Activated CD4-positive, alpha-beta T cell treated with anti-CD3 and anti-CD28 coated beads, Interleukin-2, amount 10 ng/mL, durations not matched to agents 24 days and 14 days (primary cell): ENCODE measurements around the gene RNH1. TPM values are rescaled to one million over a fixed set of nuclear protein-coding genes. Genes with fewer than 3 reads are reported as not detected.
A peak's percentile ranks its signal among the peaks of the same experiment; 100 is the strongest.

Experiments
- DNase-seq: peaks from one replicate; pipeline ENCODE4 v3.0.0; 2022
- H3K27ac Mint-ChIP-seq: one replicate; pipeline ENCODE4 v1.8.0; 2022; ENCODE audit warnings: mild to moderate bottlenecking, mixed read lengths
- H3K27me3 Mint-ChIP-seq: one replicate; pipeline ENCODE4 v1.8.0; 2022; ENCODE audit warnings: mixed read lengths
- H3K36me3 Mint-ChIP-seq: one replicate; pipeline ENCODE4 v1.8.0; 2022; ENCODE audit warnings: low read depth, mild to moderate bottlenecking, mixed read lengths
- H3K4me1 Mint-ChIP-seq: one replicate; pipeline ENCODE4 v1.8.0; 2021; ENCODE audit warnings: mixed read lengths
- H3K4me3 Mint-ChIP-seq: one replicate; pipeline ENCODE4 v1.8.0; 2022; ENCODE audit warnings: mild to moderate bottlenecking, moderate library complexity, mixed read lengths
- H3K9me3 Mint-ChIP-seq: one replicate; pipeline ENCODE4 v1.8.0; 2021; ENCODE audit warnings: mixed read lengths
- intact Hi-C: fragments of 100-400 bp; cut with micrococcal nuclease; formaldehyde crosslinking; loops from one replicate; pipeline ENCODE4 v1.15.1; 2023
- total RNA-seq: library from RNA; stranded (reverse); gene quantifications from 2 replicates; pipeline ENCODE4 v1.2.3, GENCODE V29; 2022

RNH1 gene
- total RNA-seq, 1 donor from 2014 or later: 134 TPM

DNA sequence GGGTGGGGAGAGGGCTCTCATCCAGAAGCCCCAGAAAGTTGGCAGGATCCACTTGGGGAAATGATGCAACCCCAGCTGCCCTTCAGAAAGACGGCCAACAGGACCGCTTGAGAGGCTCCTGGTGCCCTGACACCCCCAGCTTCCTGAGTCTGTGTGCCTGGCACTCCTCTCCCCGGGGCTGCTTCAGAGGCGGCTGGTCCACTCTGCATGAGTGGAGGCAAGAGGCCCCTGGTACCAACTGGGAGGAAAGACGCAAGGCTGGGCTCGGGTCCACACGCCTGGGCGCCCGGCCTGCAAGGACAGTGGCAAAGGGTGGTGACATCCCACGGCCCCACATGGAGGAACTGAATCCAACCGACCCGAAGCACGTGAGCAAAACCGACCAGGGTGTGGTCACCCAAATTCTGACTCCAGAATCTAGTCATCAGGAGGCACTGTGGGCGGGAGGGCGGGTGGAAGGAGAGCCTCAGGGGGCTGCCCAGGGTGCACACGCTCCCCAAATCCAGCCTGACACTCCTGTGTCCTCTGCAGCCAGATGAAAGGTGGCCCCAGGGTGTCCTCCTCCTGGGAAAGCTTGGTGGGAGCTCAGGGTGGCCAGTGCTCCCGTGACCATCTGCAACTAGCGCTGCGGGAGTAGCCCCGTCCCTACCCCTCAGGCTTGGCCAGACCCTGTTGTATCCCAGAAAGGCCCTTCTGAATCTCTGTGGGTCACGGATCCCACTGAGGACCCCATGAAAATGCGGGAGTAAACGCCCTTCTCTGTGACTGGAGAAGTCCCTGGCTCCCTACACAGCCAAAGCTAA lies 3.7 kb downstream of the RNH1 start:
- Mint-ChIP-seq H3K27ac (peak overlapping the region; percentile 29), H3K36me3 (peaks cover 33% of the 10 kb centered on the region), H3K4me3 (peak overlapping the region; percentile 43), H3K27me3 (no peaks in the 10 kb centered on the region), H3K4me1 (peaks cover 26% of the 10 kb centered on the region), H3K9me3 (no peaks in the 10 kb centered on the region)
- no peak for DNase-seq
- intact Hi-C loops: no loop called here

DNA sequence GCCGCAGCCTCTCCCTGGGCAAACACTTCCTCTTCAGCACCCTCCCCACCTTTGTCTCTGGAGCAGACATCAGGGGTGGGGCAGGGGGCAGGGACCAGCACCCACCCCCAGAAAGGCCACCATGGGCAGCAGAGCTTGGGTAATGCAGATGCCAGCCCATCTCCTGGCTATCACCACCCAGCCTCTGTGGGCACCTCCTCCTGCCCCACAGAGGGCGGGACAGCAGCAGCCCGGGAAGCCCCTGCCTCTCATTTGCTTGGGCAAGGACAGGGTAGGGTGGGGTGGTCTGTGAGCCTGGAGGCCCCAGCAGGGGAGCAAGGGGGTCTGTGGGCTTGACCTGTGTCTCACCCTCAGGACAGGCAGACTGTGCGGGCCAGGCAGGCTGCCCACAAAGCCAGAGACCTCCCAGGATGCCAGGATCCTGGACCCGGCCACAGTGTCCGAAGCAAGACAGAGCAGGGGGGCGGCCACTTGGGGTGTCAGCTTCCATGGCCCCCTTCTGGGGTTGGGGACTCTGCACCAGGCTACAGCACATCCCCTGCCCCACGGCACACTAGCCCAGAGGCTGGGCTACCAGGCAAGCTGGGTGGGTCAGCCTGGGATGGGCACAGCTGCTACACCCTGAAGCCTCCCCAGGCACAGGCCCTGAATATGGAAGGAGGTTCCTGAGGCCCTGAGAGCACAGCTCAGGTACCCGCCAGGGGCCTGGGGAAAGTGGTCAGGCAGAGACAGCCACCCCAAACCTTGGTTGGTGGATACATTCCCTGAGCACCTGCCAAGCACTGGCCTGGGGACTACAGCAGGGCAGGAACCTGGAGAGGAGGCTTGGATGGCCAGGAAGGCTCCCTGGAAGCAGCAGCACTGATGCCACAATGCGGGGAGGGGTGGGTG lies 4.5 kb downstream of the RNH1 start:
- Mint-ChIP-seq H3K4me3 (no peak overlapping the region), H3K27ac (no peak overlapping the region), H3K9me3 (no peaks in the 10 kb centered on the region), H3K36me3 (peaks cover 35% of the 10 kb centered on the region), H3K27me3 (no peaks in the 10 kb centered on the region), H3K4me1 (peaks cover 20% of the 10 kb centered on the region)
- intact Hi-C loops: no loop called here
- no peak for DNase-seq

DNA sequence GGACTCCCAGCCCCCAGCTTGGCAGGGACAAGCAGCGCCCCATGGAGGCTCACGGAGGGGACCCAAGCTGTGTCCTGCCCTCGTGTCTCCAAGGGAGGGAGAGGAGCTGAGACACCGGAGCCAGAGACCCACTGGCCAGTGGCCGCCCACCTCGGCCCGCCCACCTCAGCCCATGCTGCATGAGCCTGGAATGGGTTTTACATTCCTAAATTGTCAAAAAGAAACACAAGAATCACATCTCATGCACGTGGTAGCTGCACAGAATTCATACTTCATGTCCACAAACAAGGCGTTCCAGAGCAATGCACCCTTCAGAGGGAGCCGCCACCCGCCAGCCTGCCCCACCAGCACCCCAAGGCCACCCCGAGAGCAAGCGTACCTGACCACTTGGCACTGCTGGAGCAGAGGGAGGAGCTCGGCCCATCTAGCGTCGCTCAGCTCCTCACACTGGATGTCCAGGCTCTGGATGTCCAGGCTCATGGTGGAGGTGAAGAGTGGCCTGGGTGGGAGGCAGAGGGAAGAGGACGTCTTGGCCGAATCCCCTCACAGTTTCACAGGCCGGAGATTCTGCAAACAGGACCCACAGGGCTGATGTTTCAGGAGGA lies 5.3 kb downstream of the RNH1 start:
- intact Hi-C loops: no loop called here
- no peaks in the 10 kb centered on the region for H3K27me3 Mint-ChIP-seq
- H3K4me1 Mint-ChIP-seq: peaks cover 23% of the 10 kb centered on the region
- no peak overlapping the region for H3K4me3 Mint-ChIP-seq
- H3K36me3 Mint-ChIP-seq: peaks cover 42% of the 10 kb centered on the region
- no peaks in the 10 kb centered on the region for H3K9me3 Mint-ChIP-seq
- DNase-seq: no peak
- no peak overlapping the region for H3K27ac Mint-ChIP-seq

DNA sequence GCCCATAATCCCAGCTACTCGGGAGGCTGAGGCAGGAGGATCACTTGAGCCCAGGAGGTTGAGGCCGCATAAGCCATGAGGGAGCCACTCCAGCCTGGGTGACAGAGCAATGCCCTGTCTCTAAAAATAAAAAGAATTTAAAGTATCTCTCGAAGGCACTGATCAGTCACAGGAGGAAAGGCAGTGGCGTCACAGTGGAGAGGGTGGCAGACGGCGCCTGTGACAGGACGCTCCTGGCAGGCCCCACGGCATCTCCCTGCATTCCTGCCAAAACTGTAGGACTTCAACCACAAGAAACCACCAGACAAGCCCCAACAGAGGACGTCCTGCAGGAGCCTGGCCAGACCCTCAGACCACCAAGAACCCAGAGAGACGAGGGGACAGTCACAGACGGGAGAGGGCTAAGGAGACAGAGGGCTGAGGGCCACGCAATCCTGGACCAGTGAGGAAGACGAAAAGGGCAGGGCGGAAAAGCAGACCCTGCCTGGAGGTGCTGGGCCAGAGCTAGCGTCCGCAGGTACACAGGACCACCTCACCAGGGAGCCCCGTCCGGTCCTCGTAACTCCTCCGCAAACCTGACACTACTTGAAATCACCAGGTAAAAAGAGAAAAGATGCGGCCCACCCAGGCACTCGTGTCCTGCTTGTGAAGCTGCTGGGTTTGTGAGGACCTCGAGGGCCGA lies 5.9 kb downstream of the RNH1 start:
- H3K4me3 Mint-ChIP-seq: no peak overlapping the region
- intact Hi-C loops: no loop called here
- no peak for DNase-seq
- no peaks in the 10 kb centered on the region for H3K9me3 Mint-ChIP-seq
- H3K4me1 Mint-ChIP-seq: peaks cover 23% of the 10 kb centered on the region
- H3K27ac Mint-ChIP-seq: peak overlapping the region; percentile 62
- H3K27me3 Mint-ChIP-seq: no peaks in the 10 kb centered on the region
- peaks cover 45% of the 10 kb centered on the region for H3K36me3 Mint-ChIP-seq

DNA sequence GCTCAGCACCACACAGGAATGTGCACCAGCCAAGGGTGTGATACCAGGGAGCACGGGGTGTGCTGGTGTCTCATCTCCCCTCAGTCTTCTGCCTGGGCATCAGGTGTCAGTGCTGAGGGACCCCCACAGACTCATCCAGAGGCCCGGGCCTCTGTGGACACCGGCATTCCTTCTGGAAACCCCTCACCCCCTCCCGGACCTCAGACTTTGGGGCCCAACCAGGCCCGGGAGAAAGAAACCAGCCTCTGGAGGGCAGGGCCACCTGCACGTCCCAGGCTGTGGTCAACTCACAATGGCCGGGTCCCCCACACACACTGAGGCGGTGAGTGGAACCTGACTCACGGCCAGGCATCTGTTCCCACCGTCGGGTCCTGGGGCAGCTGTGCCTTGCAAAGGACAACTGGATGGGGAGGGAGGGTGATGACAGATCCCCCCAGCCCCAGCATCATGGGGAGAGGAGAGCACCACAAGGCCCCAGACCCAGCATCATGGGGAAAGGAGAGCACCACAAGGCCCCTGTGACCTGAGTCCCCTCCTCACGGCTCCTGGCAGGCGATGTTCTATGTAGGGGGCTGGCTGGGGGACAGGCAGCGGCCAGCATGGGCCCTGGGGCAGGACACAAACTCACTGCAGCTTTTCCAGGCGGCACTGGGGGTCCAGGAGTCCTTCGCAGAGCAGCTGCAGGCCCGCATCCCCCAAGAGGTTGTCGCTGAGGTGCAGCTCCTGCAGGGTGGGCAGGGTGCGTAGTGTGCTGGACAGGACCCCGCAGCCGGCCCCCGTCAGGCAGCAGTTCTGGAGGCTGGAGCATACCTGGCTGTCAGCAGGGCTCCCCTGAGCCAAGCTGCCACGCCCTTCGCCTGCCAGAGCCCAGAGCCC lies 7.6 kb downstream of the RNH1 start:
- H3K9me3 Mint-ChIP-seq: no peaks in the 10 kb centered on the region
- H3K27ac Mint-ChIP-seq: no peak overlapping the region
- peaks cover 12% of the 10 kb centered on the region for H3K4me1 Mint-ChIP-seq
- no peak overlapping the region for H3K4me3 Mint-ChIP-seq
- peaks cover 46% of the 10 kb centered on the region for H3K36me3 Mint-ChIP-seq
- no peaks in the 10 kb centered on the region for H3K27me3 Mint-ChIP-seq
- intact Hi-C loops: no loop called here
- DNase-seq: no peak

DNA sequence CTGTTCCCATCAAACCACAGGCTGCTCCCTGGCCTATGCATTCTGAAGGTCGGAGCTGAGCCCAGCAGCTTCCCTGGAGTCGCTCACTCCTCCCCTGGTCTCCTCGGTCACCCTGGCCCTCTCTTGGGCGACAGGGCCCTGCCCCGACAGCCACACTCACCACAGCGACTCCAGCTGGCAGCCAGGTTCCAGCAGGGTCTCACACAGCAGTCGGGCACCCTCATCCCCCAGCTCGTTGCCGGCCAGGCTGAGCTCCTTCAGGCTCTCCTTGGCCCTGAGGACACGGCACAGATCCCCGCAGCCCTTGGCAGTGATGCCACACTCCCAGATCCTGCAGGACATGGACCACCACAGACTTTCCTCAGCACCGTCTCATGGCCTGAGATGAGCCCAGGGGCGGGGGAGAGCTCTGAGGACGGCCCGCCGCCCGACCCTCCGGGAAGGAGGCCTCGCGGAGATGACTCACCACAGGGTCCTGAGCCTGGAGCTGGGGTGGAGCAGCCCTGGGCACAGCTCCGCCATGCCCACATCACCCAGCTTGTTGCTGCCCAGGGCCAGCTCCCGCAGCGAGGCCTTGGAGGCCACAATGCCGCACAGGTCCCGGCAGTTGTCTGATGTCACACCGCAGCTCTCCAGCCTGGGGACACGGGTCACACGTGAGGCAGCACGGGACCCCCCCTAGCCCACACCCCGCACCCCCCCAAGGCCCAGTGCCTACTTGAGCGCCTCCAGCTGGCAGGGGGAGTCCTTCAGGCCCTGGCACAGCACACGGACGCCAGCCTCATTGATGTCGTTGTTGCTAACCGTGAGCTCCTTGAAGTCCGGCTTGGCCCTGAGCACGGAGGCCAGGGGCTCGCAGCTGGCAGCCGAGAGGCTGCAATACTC lies 8.5 kb downstream of the RNH1 start:
- peaks cover 47% of the 10 kb centered on the region for H3K36me3 Mint-ChIP-seq
- peak overlapping the region; percentile 15 for H3K27ac Mint-ChIP-seq
- H3K27me3 Mint-ChIP-seq: no peaks in the 10 kb centered on the region
- no peak for DNase-seq
- intact Hi-C loops: no loop called here
- peaks cover 9% of the 10 kb centered on the region for H3K4me1 Mint-ChIP-seq
- H3K9me3 Mint-ChIP-seq: no peaks in the 10 kb centered on the region
- H3K4me3 Mint-ChIP-seq: no peak overlapping the region

DNA sequence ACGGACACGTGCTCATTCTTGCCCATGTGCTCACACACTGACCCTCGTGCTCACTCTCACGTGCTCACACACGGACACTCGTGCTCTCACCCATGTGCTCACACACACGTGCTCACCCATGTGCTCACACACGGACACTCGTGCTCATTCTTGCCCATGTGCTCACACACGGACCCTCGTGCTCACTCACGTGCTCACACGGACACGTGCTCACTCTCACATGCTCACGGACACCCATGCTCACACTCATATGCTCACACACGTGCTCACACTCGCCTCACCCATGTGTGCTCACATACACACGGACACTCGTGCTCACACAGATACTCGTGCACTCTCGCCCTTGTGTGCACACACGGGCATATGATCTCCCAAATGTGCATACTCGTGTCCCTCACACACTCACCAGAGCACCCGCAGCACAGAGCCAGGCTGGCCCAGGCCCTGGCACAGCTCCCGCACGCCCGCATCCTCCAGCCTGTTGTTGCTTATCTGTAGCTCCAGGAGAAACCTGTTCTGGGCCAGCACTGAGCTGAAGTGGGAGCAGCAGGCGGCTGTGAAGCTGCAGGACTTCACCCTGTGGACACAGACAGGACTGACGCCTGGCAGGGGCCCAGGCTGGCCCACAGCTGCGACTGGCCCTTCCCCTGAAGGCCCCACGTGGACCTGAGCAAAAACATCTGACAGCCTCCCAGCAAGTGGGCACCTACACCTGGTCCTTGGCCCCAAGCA lies 9.3 kb downstream of the RNH1 start:
- peaks cover 7% of the 10 kb centered on the region for H3K4me1 Mint-ChIP-seq
- peaks cover 47% of the 10 kb centered on the region for H3K36me3 Mint-ChIP-seq
- no peak overlapping the region for H3K4me3 Mint-ChIP-seq
- intact Hi-C loops: no loop called here
- H3K9me3 Mint-ChIP-seq: no peaks in the 10 kb centered on the region
- no peaks in the 10 kb centered on the region for H3K27me3 Mint-ChIP-seq
- H3K27ac Mint-ChIP-seq: no peak overlapping the region
- no peak for DNase-seq

DNA sequence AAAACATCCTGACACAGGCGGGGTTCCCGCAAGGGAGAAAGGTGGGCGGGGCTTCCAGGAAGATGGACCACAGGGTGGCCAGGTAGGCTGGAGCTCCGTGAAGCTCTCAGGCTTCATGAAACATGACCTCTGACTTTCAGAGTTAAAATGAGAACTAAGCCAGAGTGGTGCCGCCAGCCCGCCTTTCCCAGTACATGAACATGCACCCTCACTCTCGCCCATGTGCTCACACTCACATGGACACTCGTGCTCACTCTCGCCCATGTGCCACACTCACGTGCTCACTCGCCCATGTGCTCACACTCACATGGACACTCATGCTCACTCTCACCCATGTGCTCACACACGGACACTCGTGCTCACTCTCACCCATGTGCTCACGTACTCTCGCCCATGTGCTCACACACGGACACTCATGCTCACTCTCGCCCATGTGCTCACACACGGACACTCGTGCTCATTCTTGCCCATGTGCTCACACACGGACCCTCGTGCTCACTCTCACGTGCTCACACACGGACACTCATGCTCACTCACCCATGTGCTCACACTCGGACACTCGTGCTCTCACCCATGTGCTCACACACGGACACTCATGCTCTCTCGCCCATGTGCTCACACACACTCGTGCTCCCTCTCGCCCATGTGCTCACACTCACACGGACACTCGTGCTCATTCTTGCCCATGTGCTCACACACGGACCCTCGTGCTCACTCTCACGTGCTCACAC lies 10.0 kb downstream of the RNH1 start:
- no peaks in the 10 kb centered on the region for H3K27me3 Mint-ChIP-seq
- intact Hi-C loops: no loop called here
- H3K36me3 Mint-ChIP-seq: peaks cover 49% of the 10 kb centered on the region
- peaks cover 7% of the 10 kb centered on the region for H3K4me1 Mint-ChIP-seq
- no peak for DNase-seq
- peak overlapping the region; percentile 9 for H3K27ac Mint-ChIP-seq
- H3K9me3 Mint-ChIP-seq: no peaks in the 10 kb centered on the region
- H3K4me3 Mint-ChIP-seq: no peak overlapping the region

DNA sequence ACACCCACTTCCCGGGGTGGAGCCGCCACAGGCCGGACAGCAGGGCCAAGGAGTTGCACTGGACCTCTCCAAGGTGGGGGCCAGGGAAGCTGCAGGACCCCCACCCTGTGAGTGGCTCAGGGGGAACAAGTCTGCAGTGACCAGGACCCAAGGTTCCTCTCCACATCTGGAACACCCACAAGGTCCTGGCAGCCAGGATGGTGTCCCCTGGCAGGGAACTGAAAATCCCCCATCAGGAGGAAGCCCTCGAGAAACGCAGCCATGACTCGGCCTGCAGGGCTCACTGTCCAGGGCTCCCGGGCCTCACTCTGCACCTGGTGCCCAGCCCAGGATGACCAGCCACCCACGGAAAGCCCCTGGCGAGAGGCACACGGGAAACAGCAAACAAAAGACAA lies 11.5 kb downstream of the RNH1 start:
- no peaks in the 10 kb centered on the region for H3K9me3 Mint-ChIP-seq

DNA sequence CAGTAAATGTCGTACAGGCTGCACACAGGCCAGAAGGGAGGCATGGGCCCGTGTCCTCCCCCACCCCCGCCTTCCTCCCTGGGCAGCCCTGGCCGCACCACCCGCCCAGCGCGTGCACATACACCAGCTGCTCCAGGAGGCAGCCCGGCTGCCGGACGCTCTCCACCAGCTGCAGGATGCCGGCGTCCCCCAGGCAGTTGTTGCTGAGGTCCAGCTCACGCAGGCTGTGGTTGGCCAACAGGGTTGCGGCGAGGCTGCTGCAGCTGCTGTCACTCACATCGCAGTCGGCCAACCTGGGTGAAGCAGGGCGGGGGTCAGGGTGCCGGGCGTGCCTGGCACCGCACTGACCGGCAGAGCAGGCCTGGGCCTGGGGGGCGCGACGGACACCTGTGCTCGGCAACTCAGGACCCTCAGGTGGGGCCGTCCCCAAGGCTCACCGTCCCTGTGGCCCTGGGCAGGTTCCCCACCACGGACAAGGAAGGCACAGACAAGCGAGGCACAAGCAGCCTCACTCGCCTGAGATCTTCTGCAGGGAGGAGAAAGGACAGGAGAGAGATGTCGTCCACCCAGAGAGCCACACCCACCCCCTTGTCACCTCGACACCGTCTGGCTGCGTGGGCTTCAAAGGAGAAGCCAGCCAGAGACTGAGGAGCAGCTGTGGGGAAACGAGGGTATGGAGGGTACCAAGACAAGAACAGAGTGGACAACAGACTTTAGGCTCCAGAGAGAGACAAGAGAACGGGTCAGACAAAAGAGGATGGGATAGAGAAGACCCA lies 12.1 kb downstream of the RNH1 start:
- Mint-ChIP-seq H3K4me1 (peaks cover 5% of the 10 kb centered on the region), H3K4me3 (no peak overlapping the region), H3K27ac (no peak overlapping the region), H3K9me3 (no peaks in the 10 kb centered on the region), H3K27me3 (no peaks in the 10 kb centered on the region), H3K36me3 (peaks cover 42% of the 10 kb centered on the region)
- no peak for DNase-seq
- intact Hi-C loops: no loop called here

More for the DNA sequence above, 11.5 kb downstream of the RNH1 start:
- DNase-seq: no peak
- Mint-ChIP-seq H3K36me3 (peaks cover 44% of the 10 kb centered on the region), H3K27ac (no peak overlapping the region), H3K27me3 (no peaks in the 10 kb centered on the region), H3K4me1 (peaks cover 5% of the 10 kb centered on the region), H3K4me3 (no peak overlapping the region)
- intact Hi-C loops: no loop called here
